ENCODE data around the gene ADAMTS10. TPM values are rescaled to one million over a fixed set of nuclear protein-coding genes. Genes with fewer than 3 reads are reported as not detected.
"Not testable (repeated sequence)": the region's sequence is repeated elsewhere in the genome, so short reads cannot be mapped to it uniquely, and the experiment has no call there.

ADAMTS10 gene
- total RNA-seq, 1 experiment from 2014 or later, result 26.5 TPM

DNA sequence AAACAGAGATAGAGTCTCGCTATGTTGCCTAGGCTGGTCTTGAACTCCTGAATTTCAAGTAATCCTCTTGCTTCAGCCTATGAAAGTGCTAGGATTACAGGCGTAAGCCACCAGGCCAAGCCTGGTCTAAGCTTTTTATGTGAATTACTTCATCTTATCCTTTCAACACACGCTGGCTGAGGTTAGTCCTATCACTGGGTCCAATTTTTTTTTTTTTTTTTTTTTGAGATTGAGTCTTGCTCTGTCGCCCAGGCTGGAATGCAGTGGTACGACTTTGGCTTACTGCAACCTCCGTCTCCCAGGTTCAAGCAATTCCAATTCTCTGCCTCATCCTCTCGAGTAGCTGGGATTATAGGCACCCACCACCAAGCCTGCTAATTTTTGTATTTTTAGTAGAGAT, 43.7 kb downstream of the ADAMTS10 start:
- no peak overlapping the region for H3K18ac ChIP-seq (ENCODE audit: insufficient read length, low read depth, low read length)
- H3K27me3 Mint-ChIP-seq (ENCODE audit: low read depth), result peaks cover 4% of the 10 kb centered on the region; the same call in 1 of the 2 replicates
- no peaks in the 10 kb centered on the region for H3K4me1 Mint-ChIP-seq
- no peaks in the 10 kb centered on the region for H3K23me2 ChIP-seq (ENCODE audit: insufficient read length, low read depth, low read length, poor library complexity, severe bottlenecking)
- H3K27ac ChIP-seq (ENCODE audit: insufficient read length, low read depth, low read length), result no peak overlapping the region
- H3K27ac Mint-ChIP-seq, result no peak overlapping the region
- no peaks in the 10 kb centered on the region for H3K79me1 ChIP-seq (ENCODE audit: insufficient read depth, low read depth, low read length, poor library complexity, severe bottlenecking)
- no peak overlapping the region for H2AK5ac ChIP-seq (ENCODE audit: insufficient read length, low read length)
- no peak overlapping the region for H4K8ac ChIP-seq (replicated peaks; ENCODE audit: insufficient read length, low read depth, low read length)
- no peak overlapping the region for H2BK15ac ChIP-seq (ENCODE audit: low read depth, low read length)
- no peak overlapping the region for H2BK12ac ChIP-seq (ENCODE audit: insufficient read length, low read depth, low read length)
- no peak overlapping the region for H3K14ac ChIP-seq (ENCODE audit: insufficient read depth, low read length)
- H4K20me1 ChIP-seq (ENCODE audit: control insufficient read depth, insufficient read depth, insufficient read length), result no peaks in the 10 kb centered on the region
- no peak overlapping the region for H4K91ac ChIP-seq (ENCODE audit: insufficient read length, low read depth, low read length)
- no peaks in the 10 kb centered on the region for H3K9me3 ChIP-seq (ENCODE audit: control insufficient read depth, low read depth, low read length)
- no peak overlapping the region for H3K4me3 Mint-ChIP-seq
- H4K5ac ChIP-seq (ENCODE audit: insufficient read length, low read depth, low read length), result no peak overlapping the region
- H3K79me2 ChIP-seq (ENCODE audit: insufficient read depth, low read length), result no peaks in the 10 kb centered on the region
- H2AFZ ChIP-seq (ENCODE audit: low read length), result no peak overlapping the region
- H3K4me2 ChIP-seq (ENCODE audit: insufficient read depth, insufficient read length, low read length), result no peak overlapping the region
- no peaks in the 10 kb centered on the region; a peak in 1 of 5 replicates for H3K9me3 Mint-ChIP-seq
- H3K9ac ChIP-seq (ENCODE audit: extremely low read depth, insufficient read length, low read length), result no peak overlapping the region
- no peaks in the 10 kb centered on the region for H3K36me3 Mint-ChIP-seq (ENCODE audit: insufficient read depth in 1 of 3, low read depth in 3 of 3)
- no peak overlapping the region for H3K4ac ChIP-seq (ENCODE audit: low read depth, low read length)
- TF ChIP-seq CTCF (conservative IDR thresholded peaks at IDR 0.05), result no peak
- no peak for DNase-seq
- no peak overlapping the region for H2BK120ac ChIP-seq (ENCODE audit: low read depth, low read length, poor library complexity, severe bottlenecking)
- no CpG with 5 or more reads among the region's 7 CpGs for WGBS (ENCODE audit: extremely low coverage, insufficient read length, low lambda C conversion rate)
- H2BK20ac ChIP-seq (ENCODE audit: low read depth, low read length, poor library complexity, severe bottlenecking), result no peak overlapping the region
- no peaks in the 10 kb centered on the region for H3K4me1 ChIP-seq (ENCODE audit: insufficient read depth, low read length)
- H3T11ph ChIP-seq (ENCODE audit: low read length), result no peak overlapping the region
- H3K27me3 ChIP-seq (ENCODE audit: insufficient read depth, low read length), result no peaks in the 10 kb centered on the region
- H3K56ac ChIP-seq (ENCODE audit: insufficient read length, low read depth, low read length), result no peak overlapping the region
- no peak overlapping the region for H2BK5ac ChIP-seq (ENCODE audit: insufficient read length, low read length)
- no peak overlapping the region for H3K23ac ChIP-seq (ENCODE audit: insufficient read length, low read depth, low read length)

GRCh38 chr19:8564866-8565265, 45.6 kb downstream of the ADAMTS10 start:
- H3K36me3 Mint-ChIP-seq (ENCODE audit: insufficient read depth in 1 of 3, low read depth in 3 of 3); DNase-seq; H3K27ac ChIP-seq (ENCODE audit: insufficient read length, low read depth, low read length); H2BK5ac ChIP-seq (ENCODE audit: insufficient read length, low read length); H3K9me3 Mint-ChIP-seq; H3K4me2 ChIP-seq (ENCODE audit: insufficient read depth, insufficient read length, low read length); H3K9me3 ChIP-seq (ENCODE audit: control insufficient read depth, low read depth, low read length); H3K23ac ChIP-seq (ENCODE audit: insufficient read length, low read depth, low read length); H4K91ac ChIP-seq (ENCODE audit: insufficient read length, low read depth, low read length); H2BK120ac ChIP-seq (ENCODE audit: low read depth, low read length, poor library complexity, severe bottlenecking); H3K79me2 ChIP-seq (ENCODE audit: insufficient read depth, low read length); H3K4me1 Mint-ChIP-seq; H3K27ac Mint-ChIP-seq; H3K4me3 Mint-ChIP-seq; H2BK15ac ChIP-seq (ENCODE audit: low read depth, low read length); H3K14ac ChIP-seq (ENCODE audit: insufficient read depth, low read length); H3K4me1 ChIP-seq (ENCODE audit: insufficient read depth, low read length); H3K4ac ChIP-seq (ENCODE audit: low read depth, low read length); H2BK20ac ChIP-seq (ENCODE audit: low read depth, low read length, poor library complexity, severe bottlenecking); H3K9ac ChIP-seq (ENCODE audit: extremely low read depth, insufficient read length, low read length); H2AFZ ChIP-seq (ENCODE audit: low read length); H3K27me3 Mint-ChIP-seq (ENCODE audit: low read depth); H4K20me1 ChIP-seq (ENCODE audit: control insufficient read depth, insufficient read depth, insufficient read length); H2AK5ac ChIP-seq (ENCODE audit: insufficient read length, low read length); H3K56ac ChIP-seq (ENCODE audit: insufficient read length, low read depth, low read length); H2BK12ac ChIP-seq (ENCODE audit: insufficient read length, low read depth, low read length); H3K18ac ChIP-seq (ENCODE audit: insufficient read length, low read depth, low read length); H3K27me3 ChIP-seq (ENCODE audit: insufficient read depth, low read length); H4K8ac ChIP-seq (replicated peaks; ENCODE audit: insufficient read length, low read depth, low read length); H4K5ac ChIP-seq (ENCODE audit: insufficient read length, low read depth, low read length); H3K23me2 ChIP-seq (ENCODE audit: insufficient read length, low read depth, low read length, poor library complexity, severe bottlenecking); H3K79me1 ChIP-seq (ENCODE audit: insufficient read depth, low read depth, low read length, poor library complexity, severe bottlenecking); H3T11ph ChIP-seq (ENCODE audit: low read length): not testable (repeated sequence)
- no CpG with 5 or more reads among the region's 8 CpGs for WGBS (ENCODE audit: extremely low coverage, insufficient read length, low lambda C conversion rate)

Data from H9 (cell line).